HL-60 (cell line): Measurements from ENCODE around the gene CDK15.
A peak's percentile ranks its signal among the peaks of the same experiment; 100 is the strongest.

ENCODE experiments used
- DNase-seq, 2 experiments: peaks; one replicate each; pipeline ENCODE4 v3.0.0-alpha.2; 2010 to 2020; ENCODE audit warnings: low read depth in 1 of 2, low spot score in 1 of 2
- H3K27ac ChIP-seq: fragments of 250-450 bp; sonication (Bioruptor Pico); replicated peaks from 2 replicates; pipeline ENCODE4 v1.5.1; 2020; ENCODE audit warnings: mild to moderate bottlenecking, moderate library complexity
- H3K27me3 ChIP-seq: fragments of 250-450 bp; sonication (Bioruptor Pico); 2 replicates; pipeline ENCODE4 v1.5.1; 2021; ENCODE audit warnings: mild to moderate bottlenecking, moderate library complexity; ENCODE audit not compliant: insufficient read depth, poor library complexity, severe bottlenecking
- H3K4me3 ChIP-seq: replicated peaks from 2 replicates; pipeline ENCODE4 v1.5.1; 2011; ENCODE audit warnings: mild to moderate bottlenecking, control low read depth, low read length; ENCODE audit not compliant: insufficient read depth
- CTCF ChIP-seq: IDR thresholded peaks from one replicate; pipeline ENCODE4 v1.5.1; 2011; ENCODE audit warnings: low read length, control low read depth, inconsistent platforms; ENCODE audit not compliant: insufficient read depth
- GABPA ChIP-seq: IDR thresholded peaks from 2 replicates; pipeline ENCODE4 v1.6.1; 2012; ENCODE audit warnings: low read depth
- POLR2AphosphoS5 ChIP-seq: IDR thresholded peaks from 2 replicates; pipeline ENCODE4 v1.6.1; 2012; ENCODE audit warnings: low read depth
- REST ChIP-seq: IDR thresholded peaks from 2 replicates; pipeline ENCODE4 v1.6.1; 2012; ENCODE audit warnings: low read depth; ENCODE audit not compliant: insufficient replicate concordance
- SPI1 ChIP-seq: IDR thresholded peaks from 2 replicates; pipeline ENCODE4 v1.6.1; 2012; ENCODE audit warnings: low read depth, mild to moderate bottlenecking, borderline replicate concordance

CDK15 gene

DNA sequence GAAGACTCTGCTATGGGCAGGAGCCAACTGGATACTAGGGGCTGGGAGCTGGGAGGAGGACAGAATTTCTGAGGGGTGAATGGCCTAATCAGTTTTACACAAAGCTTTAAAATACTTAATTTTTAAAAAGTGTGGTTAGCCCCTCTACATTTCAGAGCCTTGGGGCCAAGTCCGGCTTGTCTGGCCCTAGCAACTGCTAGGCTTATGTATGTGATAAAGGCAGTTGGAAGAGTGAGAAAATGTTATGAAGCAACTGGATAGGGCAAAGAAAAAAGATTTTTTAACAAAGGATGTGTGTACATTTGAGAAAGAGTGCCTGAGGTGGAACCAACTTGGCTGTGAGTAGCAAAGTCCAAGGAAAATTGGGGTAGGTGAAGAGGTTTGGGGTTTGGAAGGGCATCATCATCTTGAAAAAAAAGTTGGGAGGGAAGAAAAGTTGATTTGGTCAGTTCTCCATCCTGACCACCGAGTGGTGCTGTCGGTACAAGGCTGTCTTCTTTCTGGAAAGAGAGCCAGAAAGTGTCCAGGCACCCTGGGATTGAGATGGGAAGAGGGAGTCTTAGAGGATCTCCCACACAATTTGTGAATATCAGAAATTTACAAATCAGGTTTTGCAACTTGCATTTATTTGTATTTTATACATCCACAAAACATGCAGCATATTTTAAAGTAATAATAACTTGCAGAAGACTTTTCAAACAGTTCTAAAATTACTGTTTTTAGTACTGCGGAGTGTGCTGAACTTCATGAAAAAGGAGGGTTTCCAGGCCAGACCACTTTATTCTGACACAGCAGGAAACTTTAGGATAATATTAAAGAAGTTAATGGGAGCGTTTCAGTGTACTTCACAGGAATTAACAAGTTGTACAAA, 10.5 kb upstream of the CDK15 start:
- DNase-seq = peak in 1 of 2 experiments; percentile 33
- peak; percentile 45 for TF ChIP-seq CTCF
- no peak for TF ChIP-seq GABPA
- no peak overlapping the region for H3K4me3 ChIP-seq
- no peaks in the 10 kb centered on the region for H3K27me3 ChIP-seq
- H3K27ac ChIP-seq = no peak overlapping the region

- Histone ChIP-seq H3K27ac (no peak overlapping the region), H3K27me3 (no peaks in the 10 kb centered on the region)
Observed at GRCh38 chr2:201796478-201796865, 9.9 kb upstream of the CDK15 start.

DNA sequence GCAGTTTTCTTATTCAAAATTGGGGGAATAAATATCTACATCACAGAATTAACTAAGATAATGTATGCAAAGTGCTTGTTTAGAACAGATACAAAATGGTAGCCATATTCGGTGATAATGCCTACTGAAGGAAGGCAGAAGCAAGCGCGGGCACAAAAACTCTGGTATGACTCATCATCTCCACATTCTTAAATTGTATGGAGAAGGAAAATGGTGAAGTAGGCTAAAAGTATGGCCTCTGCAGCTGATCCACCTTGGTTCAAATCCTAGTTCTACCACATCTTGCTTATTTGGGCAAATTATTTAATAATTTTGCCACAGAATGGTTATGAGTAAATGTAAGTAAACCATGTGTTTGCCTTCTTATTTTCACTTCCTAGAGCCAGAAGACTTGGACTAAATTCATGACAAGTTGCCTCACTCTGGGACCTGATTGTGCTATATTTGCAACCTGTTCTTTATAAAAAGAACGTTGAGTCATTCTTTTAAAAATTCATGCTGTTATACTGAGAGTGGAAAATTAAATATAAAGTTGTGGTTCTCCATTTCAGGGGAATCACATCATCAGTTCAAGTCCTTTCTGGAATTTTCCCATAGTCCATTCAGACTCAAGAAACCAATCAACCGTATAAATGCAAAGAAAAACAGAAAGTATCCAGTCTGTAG, 9.0 kb upstream of the CDK15 start:
- H3K4me3 ChIP-seq = no peak overlapping the region
- DNase-seq = no peak
- TF ChIP-seq GABPA (no peak), SPI1 (no peak), REST (no peak), CTCF (no peak), POLR2AphosphoS5 (no peak)
- H3K27ac ChIP-seq = no peak overlapping the region
- H3K27me3 ChIP-seq = no peaks in the 10 kb centered on the region

More at GRCh38 chr2:201796478-201796865, 9.9 kb upstream of the CDK15 start:
- no peak overlapping the region for H3K4me3 ChIP-seq
- no peak for DNase-seq
- no peak for TF ChIP-seq CTCF
- TF ChIP-seq REST = no peak
- TF ChIP-seq POLR2AphosphoS5 = no peak
- TF ChIP-seq SPI1 = no peak
- TF ChIP-seq GABPA = no peak
